ENCODE measurements around the gene TM7SF3.

DNA sequence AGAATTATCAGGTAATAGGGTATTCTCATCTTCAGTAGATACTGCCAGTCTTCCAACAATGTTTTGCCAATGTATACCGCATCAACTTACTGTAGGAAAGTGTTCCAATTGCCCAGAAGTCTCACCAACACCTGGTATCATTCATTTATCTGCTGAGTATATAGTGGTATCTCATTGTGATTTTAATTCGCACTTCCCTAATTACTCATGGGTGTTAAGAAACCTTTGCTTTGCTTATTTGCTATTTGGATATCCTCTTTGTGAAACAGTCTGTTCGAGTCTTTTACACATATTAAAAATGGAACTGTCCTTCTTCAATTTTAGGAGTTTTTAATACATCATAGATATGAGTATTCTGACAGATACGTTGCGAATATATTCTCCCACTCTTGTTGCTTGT is 6.1 kb downstream of the TM7SF3 start:
- TF ChIP-seq, protein P1, sequence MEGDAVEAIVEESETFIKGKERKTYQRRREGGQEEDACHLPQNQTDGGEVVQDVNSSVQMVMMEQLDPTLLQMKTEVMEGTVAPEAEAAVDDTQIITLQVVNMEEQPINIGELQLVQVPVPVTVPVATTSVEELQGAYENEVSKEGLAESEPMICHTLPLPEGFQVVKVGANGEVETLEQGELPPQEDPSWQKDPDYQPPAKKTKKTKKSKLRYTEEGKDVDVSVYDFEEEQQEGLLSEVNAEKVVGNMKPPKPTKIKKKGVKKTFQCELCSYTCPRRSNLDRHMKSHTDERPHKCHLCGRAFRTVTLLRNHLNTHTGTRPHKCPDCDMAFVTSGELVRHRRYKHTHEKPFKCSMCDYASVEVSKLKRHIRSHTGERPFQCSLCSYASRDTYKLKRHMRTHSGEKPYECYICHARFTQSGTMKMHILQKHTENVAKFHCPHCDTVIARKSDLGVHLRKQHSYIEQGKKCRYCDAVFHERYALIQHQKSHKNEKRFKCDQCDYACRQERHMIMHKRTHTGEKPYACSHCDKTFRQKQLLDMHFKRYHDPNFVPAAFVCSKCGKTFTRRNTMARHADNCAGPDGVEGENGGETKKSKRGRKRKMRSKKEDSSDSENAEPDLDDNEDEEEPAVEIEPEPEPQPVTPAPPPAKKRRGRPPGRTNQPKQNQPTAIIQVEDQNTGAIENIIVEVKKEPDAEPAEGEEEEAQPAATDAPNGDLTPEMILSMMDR (conservative IDR thresholded peaks at IDR 0.05 in 1 of 2, IDR thresholded peaks at IDR 0.05 in 1 of 2; ENCODE audit: low read depth in 1 of 2, low read length in 2 of 2) = no peak
- TF ChIP-seq EZH2 (IDR thresholded peaks at IDR 0.05; ENCODE audit: low read length, missing control alignments) = no peak

Measured in fibroblast of lung (primary cell).